Astrocyte of the spinal cord (primary cell): ENCODE results near the gene RSKR.
"Not testable (repeated sequence)": the region's sequence is repeated elsewhere in the genome, so short reads cannot be mapped to it uniquely, and the experiment has no call there.

Experiments
- DNase-seq: peaks from one replicate; pipeline ENCODE4 v3.0.0; 2011; ENCODE audit warnings: low read depth, low spot score
- H3K4me3 ChIP-seq: 2 replicates; pipeline ENCODE4 v1.5.1; 2011; ENCODE audit warnings: low read depth, mild to moderate bottlenecking, low read length, moderate library complexity
- in situ Hi-C: cut with HindIII; loops from 2 replicates; pipeline ENCODE4 v1.10.0; 2017; ENCODE audit warnings: low sequenced_read_pairs
- TF ChIP-seq, protein P1 (sequence below): IDR thresholded peaks from 2 replicates; pipeline ENCODE4 v1.5.1; 2012; ENCODE audit warnings: low read depth, mild to moderate bottlenecking, low read length, inconsistent platforms

Gene RSKR, protein sequence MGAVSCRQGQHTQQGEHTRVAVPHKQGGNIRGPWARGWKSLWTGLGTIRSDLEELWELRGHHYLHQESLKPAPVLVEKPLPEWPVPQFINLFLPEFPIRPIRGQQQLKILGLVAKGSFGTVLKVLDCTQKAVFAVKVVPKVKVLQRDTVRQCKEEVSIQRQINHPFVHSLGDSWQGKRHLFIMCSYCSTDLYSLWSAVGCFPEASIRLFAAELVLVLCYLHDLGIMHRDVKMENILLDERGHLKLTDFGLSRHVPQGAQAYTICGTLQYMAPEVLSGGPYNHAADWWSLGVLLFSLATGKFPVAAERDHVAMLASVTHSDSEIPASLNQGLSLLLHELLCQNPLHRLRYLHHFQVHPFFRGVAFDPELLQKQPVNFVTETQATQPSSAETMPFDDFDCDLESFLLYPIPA

DNA sequence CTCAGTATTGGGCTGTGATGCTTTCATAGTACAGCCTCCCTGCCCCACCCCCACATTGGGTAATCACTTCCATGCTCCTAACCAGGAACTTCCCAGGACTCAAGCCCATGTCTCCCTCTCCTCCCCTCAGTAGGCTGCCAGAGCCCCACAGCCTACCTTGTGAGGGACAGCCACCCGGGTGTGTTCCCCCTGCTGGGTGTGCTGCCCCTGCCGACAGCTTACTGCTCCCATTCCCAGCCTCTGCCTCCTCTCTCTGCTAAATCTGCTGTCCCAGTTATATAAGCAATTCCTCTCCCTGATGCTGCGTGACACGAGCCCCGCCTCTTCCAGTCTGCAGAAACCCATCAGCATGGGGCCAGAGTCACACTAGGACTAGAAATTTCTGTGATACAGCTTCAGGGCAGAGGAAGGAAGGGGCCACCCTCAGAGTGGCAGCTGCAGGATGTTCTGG, at the start of gene RSKR:
RSKR (minus strand) TSS at position 255 of the 451 bp plus-strand sequence; CDS start at position 231, 24 bp downstream.
- TF ChIP-seq, protein P1, sequence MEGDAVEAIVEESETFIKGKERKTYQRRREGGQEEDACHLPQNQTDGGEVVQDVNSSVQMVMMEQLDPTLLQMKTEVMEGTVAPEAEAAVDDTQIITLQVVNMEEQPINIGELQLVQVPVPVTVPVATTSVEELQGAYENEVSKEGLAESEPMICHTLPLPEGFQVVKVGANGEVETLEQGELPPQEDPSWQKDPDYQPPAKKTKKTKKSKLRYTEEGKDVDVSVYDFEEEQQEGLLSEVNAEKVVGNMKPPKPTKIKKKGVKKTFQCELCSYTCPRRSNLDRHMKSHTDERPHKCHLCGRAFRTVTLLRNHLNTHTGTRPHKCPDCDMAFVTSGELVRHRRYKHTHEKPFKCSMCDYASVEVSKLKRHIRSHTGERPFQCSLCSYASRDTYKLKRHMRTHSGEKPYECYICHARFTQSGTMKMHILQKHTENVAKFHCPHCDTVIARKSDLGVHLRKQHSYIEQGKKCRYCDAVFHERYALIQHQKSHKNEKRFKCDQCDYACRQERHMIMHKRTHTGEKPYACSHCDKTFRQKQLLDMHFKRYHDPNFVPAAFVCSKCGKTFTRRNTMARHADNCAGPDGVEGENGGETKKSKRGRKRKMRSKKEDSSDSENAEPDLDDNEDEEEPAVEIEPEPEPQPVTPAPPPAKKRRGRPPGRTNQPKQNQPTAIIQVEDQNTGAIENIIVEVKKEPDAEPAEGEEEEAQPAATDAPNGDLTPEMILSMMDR = no peak
- H3K4me3 ChIP-seq = no peak within 1 kb of the TSS
- no peak for DNase-seq
- in situ Hi-C loops = no loop called here

DNA sequence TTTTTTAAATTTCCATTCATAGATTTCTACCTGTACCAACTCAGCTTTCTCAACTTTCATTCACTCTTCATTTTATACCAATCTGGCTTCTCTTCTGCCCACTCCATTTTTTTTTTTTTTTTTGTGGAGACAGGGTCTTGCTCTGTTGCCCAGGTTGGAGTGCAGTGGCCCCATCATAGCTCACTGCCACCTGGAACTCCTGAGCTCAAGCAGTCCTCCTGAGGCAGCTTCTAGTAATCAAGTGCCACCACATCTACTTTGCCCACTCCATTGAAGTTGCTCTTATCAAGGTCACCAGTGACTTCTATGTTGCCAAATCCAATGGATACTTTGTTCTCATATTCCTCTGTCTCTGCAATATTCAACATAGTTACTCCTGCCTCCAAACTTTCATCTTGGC, 49.7 kb upstream of the RSKR start:
- no peak overlapping the region for H3K4me3 ChIP-seq
- TF ChIP-seq, protein P1 = no peak
- in situ Hi-C loops = no loop called here
- DNase-seq = no peak

DNA sequence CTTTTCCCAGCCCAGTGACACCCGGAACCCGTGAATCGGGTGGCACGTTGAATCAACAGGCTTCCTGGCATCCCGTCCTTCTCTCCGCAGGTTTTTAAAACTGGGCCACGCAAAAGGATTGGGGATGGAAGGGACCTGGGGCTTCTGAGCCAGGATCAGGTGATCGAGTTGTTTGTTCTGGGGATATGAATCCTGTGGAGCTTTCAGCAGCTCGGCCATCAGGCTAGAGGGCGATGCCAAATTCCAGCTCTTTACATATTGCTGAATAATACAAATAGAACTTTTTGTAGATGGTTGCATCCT, 48.5 kb upstream of the RSKR start:
- no peak for DNase-seq
- peak overlapping the region; percentile 97 for H3K4me3 ChIP-seq
- in situ Hi-C loops = no loop called here
- TF ChIP-seq, protein P1 = no peak

DNA sequence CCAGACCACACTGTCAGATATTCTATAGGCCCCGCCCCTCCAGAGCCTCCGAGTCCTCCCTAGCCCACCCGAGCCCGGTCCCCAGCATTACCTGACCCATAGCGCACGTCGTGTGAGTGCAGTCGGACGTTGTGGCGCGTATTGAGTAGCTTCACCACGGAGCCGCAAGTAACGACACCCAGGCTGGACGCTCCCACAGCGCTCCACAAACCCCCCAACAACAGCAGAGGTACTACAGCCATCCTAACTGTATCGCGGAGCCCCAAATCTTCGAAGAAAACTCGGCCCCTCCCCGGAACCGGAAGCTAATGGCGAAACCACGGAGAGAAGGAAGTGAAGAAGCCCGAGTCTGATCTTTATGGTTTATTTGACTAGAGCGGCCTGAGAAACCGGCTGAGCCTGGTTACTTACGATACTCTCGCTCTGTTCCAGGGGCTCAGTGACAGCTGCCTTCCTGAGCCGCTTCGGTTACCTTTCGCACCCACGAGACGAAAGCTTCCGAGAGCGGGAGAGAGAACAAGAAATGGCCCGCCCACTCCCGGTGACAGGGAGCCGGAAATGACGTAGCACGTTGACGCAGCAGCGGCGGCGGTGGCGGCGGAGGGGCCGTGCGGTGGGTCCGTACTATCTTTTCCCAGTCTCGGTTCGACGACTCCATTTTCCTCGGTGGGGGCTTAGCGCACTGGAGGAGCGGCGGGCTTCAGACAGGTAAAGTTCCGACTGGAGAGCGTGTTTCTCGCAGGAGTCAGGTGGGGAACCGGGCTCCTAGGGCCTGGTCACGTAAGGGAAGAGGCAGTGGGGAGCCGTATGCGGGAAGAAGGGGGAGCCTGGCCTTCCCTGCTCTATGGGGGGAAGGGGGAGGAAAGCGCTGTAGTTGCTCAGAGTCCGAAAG, 47.9 kb upstream of the RSKR start, which contains the start of the genes SDF2 and SUPT6H:
SDF2 (minus strand) TSS at position 272 of the 892 bp plus-strand sequence; CDS start at position 242, 30 bp downstream.
SUPT6H (plus strand) TSS at position 571 of the 892 bp plus-strand sequence. CDS start 11,197 bp downstream, outside the sequence.
- peak within 1 kb of the TSS; percentile 97 for H3K4me3 ChIP-seq
- TF ChIP-seq, protein P1 = no peak
- in situ Hi-C loops = no loop called here
- DNase-seq = peak; percentile 87

DNA sequence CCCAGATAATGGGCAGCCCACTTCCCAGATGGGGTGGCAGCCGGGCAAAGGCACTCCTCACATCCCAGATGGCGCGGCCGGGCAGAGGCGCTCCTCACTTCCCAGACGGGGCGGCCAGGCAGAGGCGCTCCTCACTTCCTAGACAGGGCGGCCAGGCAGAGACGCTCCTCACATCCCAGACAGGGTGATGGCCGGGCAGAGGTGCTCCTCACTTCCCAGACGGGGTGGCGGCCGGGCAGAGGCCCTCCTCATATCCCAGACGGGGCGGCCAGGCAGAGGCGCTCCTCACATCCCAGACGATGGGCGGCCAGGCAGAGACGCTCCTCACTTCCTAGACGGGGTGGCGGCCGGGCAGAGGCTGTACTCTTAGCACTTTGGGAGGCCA, 45.5 kb upstream of the RSKR start:
- DNase-seq, in situ Hi-C loops, H3K4me3 ChIP-seq: not testable (repeated sequence)

DNA sequence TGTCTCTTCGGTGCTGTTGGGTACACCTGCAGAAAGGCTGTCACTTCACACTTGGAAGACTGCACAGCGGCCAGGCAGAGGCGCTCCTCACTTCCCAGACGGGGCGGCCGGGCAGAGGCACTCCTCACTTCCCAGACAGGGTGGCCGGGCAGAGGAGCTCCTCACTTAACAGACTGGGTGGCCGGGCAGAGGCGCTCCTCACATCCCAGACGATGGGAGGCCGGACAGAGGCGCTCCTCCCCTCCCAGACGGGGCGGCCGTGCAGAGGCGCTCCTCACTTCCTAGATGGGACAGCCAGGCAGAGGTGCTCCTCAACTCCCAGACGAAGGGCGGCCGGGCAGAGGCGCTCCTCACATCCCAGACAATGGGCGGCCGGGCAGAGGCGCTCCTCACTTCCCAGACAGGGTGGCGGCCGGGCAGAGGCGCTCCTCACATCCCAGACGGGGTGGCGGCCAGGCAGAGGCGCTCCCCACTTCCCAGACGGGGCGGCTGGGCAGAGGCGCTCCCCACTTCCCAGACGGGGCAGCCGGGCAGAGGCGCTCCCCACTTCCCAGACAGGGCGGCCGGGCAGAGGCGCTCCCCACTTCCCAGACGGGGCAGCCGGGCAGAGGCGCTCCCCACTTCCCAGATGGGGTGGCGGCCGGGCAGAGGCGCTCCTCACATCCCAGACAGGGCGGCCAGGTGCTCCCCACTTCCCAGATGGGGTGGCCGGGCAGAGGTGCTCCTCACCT, 44.9 kb upstream of the RSKR start:
- DNase-seq, in situ Hi-C loops: not testable (repeated sequence)

DNA sequence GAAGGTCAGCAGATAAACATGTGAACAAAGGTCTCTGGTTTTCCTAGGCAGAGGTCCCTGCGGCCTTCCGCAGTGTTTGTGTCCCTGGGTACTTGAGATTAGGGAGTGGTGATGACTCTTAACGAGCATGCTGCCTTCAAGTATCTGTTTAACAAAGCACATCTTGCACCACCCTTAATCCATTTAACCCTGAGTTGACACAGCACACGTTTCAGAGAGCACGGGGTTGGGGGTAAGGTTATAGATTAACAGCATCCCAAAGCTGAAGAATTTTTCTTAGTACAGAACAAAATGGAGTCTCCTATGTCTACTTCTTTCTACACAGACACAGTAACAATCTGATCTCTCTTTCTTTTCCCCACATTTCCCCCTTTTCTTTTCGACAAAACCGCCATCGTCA, 44.4 kb upstream of the RSKR start:
- H3K4me3 ChIP-seq, in situ Hi-C loops, DNase-seq: not testable (repeated sequence)

More for the DNA sequence above, 44.9 kb upstream of the RSKR start:
- H3K4me3 ChIP-seq = not testable (repeated sequence)
